Measurements from ENCODE around the gene RBBP8NL. TPM values are rescaled to one million over a fixed set of nuclear protein-coding genes. Genes with fewer than 3 reads are reported as not detected.

Gene RBBP8NL
- total and polyA plus RNA-seq, 2 of the 8 experiments (the other 6 are each of a cell fraction or from before 2014, with no cell fraction given), result 0.43 to 0.48 TPM

DNA sequence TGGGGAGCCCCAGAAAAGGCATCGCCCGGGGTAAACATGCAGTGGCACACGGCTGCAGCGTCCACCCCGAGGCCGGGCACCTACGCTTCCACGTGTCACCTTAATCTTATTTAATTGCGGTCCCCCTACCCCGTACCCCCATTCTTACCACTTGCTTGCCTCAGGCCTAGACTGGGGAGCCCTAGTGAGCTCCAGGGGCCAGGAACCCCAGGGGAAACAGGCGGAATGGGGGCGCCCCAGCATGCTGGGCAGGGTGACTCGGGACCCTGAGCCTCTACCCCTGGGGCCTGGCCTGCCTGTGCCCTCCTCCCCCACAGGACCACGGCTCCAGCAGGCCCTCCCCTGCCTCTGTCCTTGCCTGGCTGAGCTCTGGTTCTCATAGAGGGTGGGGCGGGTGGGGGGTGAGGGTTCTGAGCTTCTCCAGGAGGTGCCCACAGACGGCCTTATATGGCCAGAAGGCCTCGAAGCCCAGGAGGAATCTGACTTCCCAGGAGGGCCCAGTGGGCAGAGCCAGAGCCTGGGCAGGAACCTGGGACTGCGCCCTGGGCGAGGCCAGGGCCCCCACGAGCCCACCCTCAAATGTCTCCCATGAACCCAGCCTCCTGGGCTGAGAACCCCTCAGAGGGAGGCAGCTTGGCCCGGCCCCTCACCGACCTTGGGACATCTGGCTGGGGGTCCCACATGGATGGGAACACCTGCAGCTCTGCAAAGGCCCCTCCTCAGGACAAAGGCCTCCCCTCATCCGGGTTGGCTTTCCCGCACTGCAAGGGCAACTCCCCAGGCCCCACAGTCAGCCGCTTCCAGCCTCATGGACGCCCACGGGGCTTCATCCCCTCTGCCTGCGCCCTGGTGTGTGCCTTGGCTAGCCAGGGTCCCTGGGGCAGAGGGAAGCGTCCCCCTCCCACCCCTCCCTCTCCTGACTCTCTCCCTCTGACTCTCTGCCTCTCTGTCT lies 55.0 kb downstream of the RBBP8NL start:
- no peak overlapping the region for H4K5ac ChIP-seq (ENCODE audit: insufficient read length, low read depth, low read length)
- no peak overlapping the region for H2BK120ac ChIP-seq (replicated peaks; ENCODE audit: low read depth, low read length)
- FAIRE-seq (no peak), DNase-seq (ENCODE audit: low read depth in 1 of 2, low spot score in 2 of 2) (no peak)
- H4K20me1 ChIP-seq (replicated peaks in 1 of 2; ENCODE audit: control insufficient read depth in 1 of 2, insufficient read depth in 2 of 2, low read length in 2 of 2), result no peaks in the 10 kb centered on the region
- H2AFZ ChIP-seq (ENCODE audit: low read length), result no peak overlapping the region
- no peak overlapping the region for H2BK12ac ChIP-seq (ENCODE audit: low read depth, low read length)
- H3K27ac ChIP-seq (ENCODE audit: low read depth, low read length), result no peak overlapping the region
- peaks cover 8 to 60% (median 49%) of the 10 kb centered on the region in 4 experiments for H3K4me1 ChIP-seq (replicated peaks in 1 of 4; ENCODE audit: control insufficient read depth in 3 of 4, insufficient read depth in 4 of 4, low read length in 3 of 4)
- no peak overlapping the region for H2AK5ac ChIP-seq (ENCODE audit: low read depth, low read length)
- no peak overlapping the region; the same call in 1 of the 2 replicates for H4K8ac ChIP-seq (ENCODE audit: extremely low read depth, insufficient read depth, low read length)
- H3K4me2 ChIP-seq (ENCODE audit: insufficient read depth in 1 of 2, low read depth in 2 of 2, low read length in 2 of 2), result no peak overlapping the region
- H3K36me3 ChIP-seq (ENCODE audit: control insufficient read depth in 2 of 4, insufficient read depth in 4 of 4, low read length in 3 of 4), result no peaks in the 10 kb centered on the region; a peak in 1 of 8 replicates
- H2BK5ac ChIP-seq (ENCODE audit: low read depth, low read length), result no peak overlapping the region
- H3K56ac ChIP-seq (replicated peaks; ENCODE audit: insufficient read length, low read depth, low read length), result no peak overlapping the region
- no peaks in the 10 kb centered on the region for H3K27me3 ChIP-seq (replicated peaks in 1 of 4; ENCODE audit: control insufficient read depth in 3 of 4, extremely low read depth in 1 of 4, insufficient read depth in 3 of 4, low read length in 3 of 4)
- POLR2A ChIA-PET (ENCODE audit: partially characterized antibody), result interaction anchor here (0.8 to 12.6 kb wide), 6 partner anchors 10 to 279 kb away, joined by 3 to 176 read pairs (median 17); partner anchors contain the start of genes ADRM1 and RPS21
- no peaks in the 10 kb centered on the region; the same call in 1 of the 2 replicates for H3K79me1 ChIP-seq (ENCODE audit: low read depth, low read length)
- no peaks in the 10 kb centered on the region for H3K79me2 ChIP-seq (ENCODE audit: control insufficient read depth in 1 of 2, insufficient read depth in 2 of 2, low read length in 2 of 2)
- peak overlapping the region; percentile 15 for H4K91ac ChIP-seq (replicated peaks; ENCODE audit: insufficient read length, low read length)
- no peak overlapping the region for H3K9ac ChIP-seq (replicated peaks in 1 of 4; ENCODE audit: extremely low read depth in 1 of 4, low read depth in 3 of 4, low read length in 3 of 4)
- peaks cover 7% of the 10 kb centered on the region; the same call in 1 of the 2 replicates for H3K23me2 ChIP-seq (ENCODE audit: low read depth, low read length)
- H3K14ac ChIP-seq (ENCODE audit: insufficient read length), result no peak overlapping the region
- H3K4me3 ChIP-seq (ENCODE audit: extremely low read depth in 1 of 4, insufficient read depth in 2 of 4, low read depth in 3 of 4, low read length in 4 of 4), result no peak overlapping the region
- no peak overlapping the region; the same call in 1 of the 2 replicates for H2BK20ac ChIP-seq (ENCODE audit: low read length)
- H3K4ac ChIP-seq (replicated peaks; ENCODE audit: insufficient read length, low read depth, low read length), result peak overlapping the region; percentile 53
- CTCF ChIA-PET (ENCODE audit: partially characterized antibody), result interaction anchor here (0.6 to 2.6 kb wide), 6 partner anchors 10 to 488 kb away, joined by 3 to 5 read pairs (median 4); no protein-coding TSS in a partner anchor
- H3K9me3 ChIP-seq (ENCODE audit: insufficient read depth in 2 of 2, low read depth in 1 of 2, low read length in 1 of 2), result no peaks in the 10 kb centered on the region
- 86% methylated on average over 22 of the region's 29 CpGs; no CpG with 5 or more reads in 1 of the 2 experiments for WGBS, 2 experiments (ENCODE audit: extremely low coverage in 1 of 2, insufficient coverage in 1 of 2, insufficient read length in 1 of 2, insufficient replicate concordance in 2 of 2, low coverage in 1 of 2, low lambda C conversion rate in 2 of 2, missing lambda C conversion rate in 1 of 2)
- H2BK15ac ChIP-seq (ENCODE audit: low read length), result no peak overlapping the region
- TF ChIP-seq TAF1 (IDR thresholded peaks at IDR 0.05; ENCODE audit: low read depth, low read length) (no peak), SRF (IDR thresholded peaks at IDR 0.05; ENCODE audit: low read depth, low read length) (peak; percentile 75)
- no peak overlapping the region; the same call in 1 of the 2 replicates for H3K18ac ChIP-seq (ENCODE audit: extremely low read depth, low read length)
- no peak overlapping the region for H3K23ac ChIP-seq (ENCODE audit: insufficient read length)

All from H1 (cell line).